GM18519 (cell line): ENCODE data around the gene NFATC4.

Source experiments
- ATAC-seq: cut with Tn5 transposase; IDR thresholded peaks from one replicate; pipeline ENCODE4 v1.9.1; 2021; ENCODE audit warnings: mild to moderate bottlenecking, moderate library complexity; ENCODE audit not compliant: unreplicated experiment, low FRiP score

NFATC4 gene

DNA sequence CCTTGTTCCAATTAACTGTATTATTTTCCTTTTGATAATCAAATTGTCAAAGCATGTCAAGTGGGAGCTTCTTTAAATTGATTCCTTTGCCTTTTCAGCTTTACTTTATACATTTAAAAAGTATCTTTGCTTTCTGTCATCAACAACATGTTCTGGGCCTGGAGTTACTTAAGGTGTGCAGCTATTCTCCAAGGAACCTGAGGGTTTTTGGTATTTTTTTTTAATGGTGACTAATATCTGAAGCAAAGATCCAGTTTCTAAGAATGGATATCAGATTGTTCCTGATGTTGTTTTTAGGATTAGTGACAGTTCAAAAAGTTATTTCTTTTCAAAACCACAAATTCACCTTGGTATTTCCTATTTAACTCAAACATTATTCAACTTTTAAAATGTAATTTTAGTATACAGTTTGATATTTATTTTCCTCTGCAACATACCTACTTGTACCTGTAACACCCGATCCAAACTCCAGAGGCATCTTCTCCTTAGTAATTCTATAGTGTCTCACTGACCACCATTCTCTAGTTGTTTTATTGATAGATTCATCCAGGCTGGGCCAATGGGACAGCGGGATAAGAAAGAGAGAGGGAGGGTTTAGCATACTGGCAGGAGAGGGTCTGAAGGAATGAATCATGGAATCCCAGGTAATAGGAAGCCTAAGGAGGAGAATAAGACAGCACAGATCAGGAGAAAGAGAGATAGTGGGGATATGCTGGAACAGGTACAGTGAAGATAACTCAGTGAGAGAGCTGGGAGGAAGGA, 58.3 kb downstream of the NFATC4 start:
- no peak for ATAC-seq

DNA sequence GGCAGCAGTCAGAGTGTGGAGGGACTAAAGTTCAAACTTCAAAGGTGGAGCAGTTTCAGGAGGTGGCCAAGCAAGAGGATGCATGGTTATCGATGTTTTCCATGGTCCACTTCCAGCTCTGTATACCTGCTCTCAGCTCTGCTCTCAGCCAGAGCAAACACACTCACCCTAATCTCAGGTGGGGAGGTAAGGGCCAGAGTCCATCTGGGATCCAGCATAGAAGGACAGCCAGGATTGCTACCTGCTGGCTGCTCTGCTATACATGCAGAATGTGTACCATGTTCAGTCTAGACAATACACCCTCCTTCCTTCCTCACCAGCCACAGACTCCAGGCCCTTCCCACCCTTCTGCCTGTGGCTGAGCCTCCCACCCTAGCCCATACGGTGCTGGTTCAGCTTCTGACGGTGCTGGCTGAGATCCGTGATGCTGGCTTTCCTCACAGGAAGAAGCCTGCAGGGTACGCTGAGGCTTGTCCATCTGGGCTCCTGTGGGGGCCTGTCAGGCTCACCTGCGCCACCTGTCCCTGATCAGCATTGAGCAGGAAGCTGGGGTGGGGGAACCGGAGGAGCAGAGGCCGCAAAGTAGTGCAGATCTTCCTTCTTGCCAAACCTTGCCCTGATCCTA, 59.0 kb downstream of the NFATC4 start:
- no peak for ATAC-seq

DNA sequence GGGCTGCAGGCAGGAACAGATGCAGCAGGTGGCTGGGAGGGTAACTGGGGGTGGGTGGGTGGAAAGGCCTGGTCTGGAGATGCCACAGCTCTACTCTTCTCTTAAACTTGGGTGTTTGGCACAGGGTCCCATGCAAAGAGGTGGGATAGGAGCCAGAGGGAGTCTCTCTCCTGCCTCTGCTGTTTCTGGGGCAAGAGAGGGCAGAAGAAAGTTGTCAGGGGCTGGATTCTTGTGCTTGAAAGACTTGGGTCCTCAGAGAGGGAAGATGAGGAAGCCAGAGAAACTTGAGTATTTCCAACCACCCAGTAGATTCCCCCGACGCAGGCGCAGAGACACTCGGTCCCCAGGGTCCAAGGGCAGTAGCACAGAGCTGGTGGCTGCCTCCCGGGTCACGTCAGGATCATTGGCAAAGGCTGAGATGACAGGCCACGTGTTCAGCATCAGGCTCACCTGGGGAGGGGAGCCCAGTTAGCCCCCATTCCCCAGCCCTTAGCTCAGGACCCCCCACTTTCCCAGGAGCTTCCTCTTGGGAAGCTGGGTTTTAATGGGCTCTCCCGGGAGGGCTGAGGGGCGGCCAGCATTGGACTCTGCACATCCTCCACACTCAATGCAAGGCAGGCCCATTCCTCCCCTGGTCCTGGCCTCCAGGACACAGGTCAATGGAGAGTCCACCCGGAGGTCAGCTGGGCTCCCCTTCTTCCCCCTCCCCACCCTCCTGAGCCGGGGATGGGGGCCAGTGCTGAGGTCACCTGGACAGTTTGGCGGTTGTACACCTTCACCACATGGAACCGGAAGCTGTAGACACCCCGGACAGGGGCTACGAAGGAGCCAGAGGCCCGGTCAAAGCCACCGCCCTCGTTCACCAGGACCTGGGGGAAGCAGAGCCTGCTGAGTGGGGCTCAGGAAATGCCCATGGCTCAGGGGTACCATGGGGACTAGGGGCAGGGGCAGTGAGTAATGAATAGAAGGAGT, 59.8 kb downstream of the NFATC4 start:
- ATAC-seq, result no peak

DNA sequence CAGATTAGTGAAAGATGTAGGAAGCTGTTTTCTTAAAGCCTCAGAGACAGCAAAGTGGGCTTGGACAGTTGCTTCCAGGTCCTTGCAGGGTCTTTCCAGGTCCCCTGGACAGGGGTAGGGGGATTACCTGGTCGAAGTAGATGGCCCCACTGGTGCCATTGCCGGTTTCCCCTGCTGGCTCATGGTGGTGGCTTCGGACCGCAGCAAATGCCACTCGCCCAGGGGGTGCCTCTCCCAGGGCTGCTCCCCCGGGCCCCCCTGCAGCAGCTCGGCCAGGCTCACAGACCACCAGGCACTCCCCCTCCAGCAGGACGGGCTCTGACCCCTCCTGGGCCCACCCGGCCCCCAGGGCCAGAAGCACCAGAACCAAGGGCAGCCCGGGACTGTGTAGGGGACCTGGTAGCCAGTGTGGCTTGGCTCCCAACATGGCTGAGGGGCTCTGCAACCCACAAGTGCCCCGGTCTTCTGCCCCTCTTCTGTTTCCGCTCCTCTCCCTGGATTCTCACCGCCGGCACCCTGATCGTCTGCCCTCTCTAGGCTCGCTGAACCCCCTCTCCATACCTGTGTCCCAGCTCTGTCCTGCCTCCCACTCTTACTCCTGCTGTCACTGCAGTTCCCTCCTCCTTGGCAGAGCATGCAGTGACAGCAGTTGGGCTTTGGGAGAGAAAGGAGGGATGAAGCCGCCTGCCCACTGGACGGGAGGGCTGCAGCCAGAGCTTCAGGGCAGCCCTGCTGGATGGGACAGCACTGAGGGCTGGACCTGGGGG, 60.8 kb downstream of the NFATC4 start:
- ATAC-seq, result no peak
